Adipose tissue (tissue), 3 donors: Measurements from ENCODE around the gene MAP7D3. TPM values are rescaled to one million over a fixed set of nuclear protein-coding genes. Genes with fewer than 3 reads are reported as not detected.
"Not testable (repeated sequence)": the region's sequence is repeated elsewhere in the genome, so short reads cannot be mapped to it uniquely, and the experiment has no call there.

Experiments
- H3K27ac ChIP-seq: one replicate; pipeline ENCODE4 v1.5.1; 2013; ENCODE audit warnings: low read depth, low read length
- WGBS, 3 donors: extraction: QIAGEN DNeasy Blood & Tissue Kit; methylation state at CpG; one replicate each; pipeline ENCODE4 v1.1.7; 2013; 5-methylcytosine and 5-hydroxymethylcytosine counted together
- polyA plus RNA-seq, 3 donors: library from polyadenylated mRNA; stranded (reverse); fragments of 200-250 nt; gene quantifications; one replicate each; pipeline ENCODE4 v1.2.3, GENCODE V29; 2013
- donor health status: healthy with polysubstance abuse.
- donor health status: Bipolar disorder and iron deficiency.
- donor health status: healthy.

The MAP7D3 gene
- polyA plus RNA-seq, 3 donors: 1.8 to 17.3 (median 14.0) TPM

- H3K27ac ChIP-seq: no peak overlapping the region
- 1 to 28% (median 23%) methylated on average over 4 of the region's 4 CpGs for WGBS, 3 donors
Measured at GRCh38 chrX:136259543-136259942, 8.3 kb upstream of the MAP7D3 start.

GRCh38 chrX:136258951-136259350, 7.8 kb upstream of the MAP7D3 start:
- 77 to 98% (median 93%) methylated on average over 1 of the region's 1 CpG for WGBS, 3 donors
- no peak overlapping the region for H3K27ac ChIP-seq

GRCh38 chrX:136256026-136256425, 4.8 kb upstream of the MAP7D3 start:
- 31 to 53% (median 37%) methylated on average over 7 of the region's 7 CpGs for WGBS, 3 donors
- H3K27ac ChIP-seq: no peak overlapping the region

GRCh38 chrX:136255541-136255940, 4.3 kb upstream of the MAP7D3 start:
- no peak overlapping the region for H3K27ac ChIP-seq
- WGBS, 3 donors: 46 to 69% (median 53%) methylated on average over 4 to 5 of the region's 5 CpGs

- WGBS, 3 donors: 6 to 19% (median 12%) methylated on average over 20 to 53 of the region's 53 CpGs
- no peak overlapping the region for H3K27ac ChIP-seq
Measured at GRCh38 chrX:136250191-136251040, 784 bp downstream of the MAP7D3 start.

GRCh38 chrX:136246201-136246600, 5.0 kb downstream of the MAP7D3 start:
- no peak overlapping the region for H3K27ac ChIP-seq
- WGBS, 3 donors: 68 to 70% (median 69%) methylated on average over 6 of the region's 6 CpGs

- WGBS, 3 donors: 90 to 92% (median 91%) methylated on average over 2 of the region's 4 CpGs
- H3K27ac ChIP-seq: not testable (repeated sequence)
Measured at GRCh38 chrX:136237849-136238248, 13.4 kb downstream of the MAP7D3 start.

GRCh38 chrX:136237074-136237473, 14.1 kb downstream of the MAP7D3 start:
- no peak overlapping the region for H3K27ac ChIP-seq
- WGBS, 3 donors: 72 to 88% (median 87%) methylated on average over 3 of the region's 3 CpGs

- no peak overlapping the region for H3K27ac ChIP-seq
- WGBS, 3 donors: 46 to 83% (median 55%) methylated on average over 3 of the region's 3 CpGs
Measured at GRCh38 chrX:136228839-136229207, 22.4 kb downstream of the MAP7D3 start.

GRCh38 chrX:136227948-136228838, 23.0 kb downstream of the MAP7D3 start:
- no peak overlapping the region for H3K27ac ChIP-seq
- WGBS, 3 donors: 58 to 85% (median 63%) methylated on average over 8 of the region's 8 CpGs

- no peak overlapping the region for H3K27ac ChIP-seq
Measured at GRCh38 chrX:136227074-136227473, 24.1 kb downstream of the MAP7D3 start.

GRCh38 chrX:136221851-136222513, 29.2 kb downstream of the MAP7D3 start:
- WGBS, 3 donors: 81 to 95% (median 89%) methylated on average over 3 of the region's 3 CpGs
- no peak overlapping the region for H3K27ac ChIP-seq

- no peak overlapping the region for H3K27ac ChIP-seq
- 63 to 84% (median 76%) methylated on average over 3 of the region's 3 CpGs for WGBS, 3 donors
Measured at GRCh38 chrX:136220951-136221350, 30.2 kb downstream of the MAP7D3 start.

GRCh38 chrX:136220540-136220939, 30.7 kb downstream of the MAP7D3 start:
- 72 to 88% (median 74%) methylated on average over 4 of the region's 4 CpGs for WGBS, 3 donors
- no peak overlapping the region for H3K27ac ChIP-seq

GRCh38 chrX:136219893-136220292, 31.3 kb downstream of the MAP7D3 start:
- H3K27ac ChIP-seq: no peak overlapping the region
- WGBS, 3 donors: 77 to 95% (median 93%) methylated on average over 5 of the region's 5 CpGs

GRCh38 chrX:136215559-136215958, 35.6 kb downstream of the MAP7D3 start:
- no peak overlapping the region for H3K27ac ChIP-seq

- 47 to 70% (median 54%) methylated on average over 7 of the region's 7 CpGs for WGBS, 3 donors
- no peak overlapping the region for H3K27ac ChIP-seq
Measured at GRCh38 chrX:136214551-136214950, 36.6 kb downstream of the MAP7D3 start.

- WGBS, 3 donors: 72 to 83% (median 81%) methylated on average over 14 to 17 of the region's 17 CpGs
- H3K27ac ChIP-seq: no peak overlapping the region
Measured at GRCh38 chrX:136212557-136213111, 38.6 kb downstream of the MAP7D3 start.
